ENCODE measurements around the gene ADI1. TPM values are rescaled to one million over a fixed set of nuclear protein-coding genes. Genes with fewer than 3 reads are reported as not detected.

ADI1 gene
- total and polyA plus RNA-seq, 2 of the 4 experiments (the other 2 are of a cell fraction), result 43.2 to 46.0 TPM

DNA sequence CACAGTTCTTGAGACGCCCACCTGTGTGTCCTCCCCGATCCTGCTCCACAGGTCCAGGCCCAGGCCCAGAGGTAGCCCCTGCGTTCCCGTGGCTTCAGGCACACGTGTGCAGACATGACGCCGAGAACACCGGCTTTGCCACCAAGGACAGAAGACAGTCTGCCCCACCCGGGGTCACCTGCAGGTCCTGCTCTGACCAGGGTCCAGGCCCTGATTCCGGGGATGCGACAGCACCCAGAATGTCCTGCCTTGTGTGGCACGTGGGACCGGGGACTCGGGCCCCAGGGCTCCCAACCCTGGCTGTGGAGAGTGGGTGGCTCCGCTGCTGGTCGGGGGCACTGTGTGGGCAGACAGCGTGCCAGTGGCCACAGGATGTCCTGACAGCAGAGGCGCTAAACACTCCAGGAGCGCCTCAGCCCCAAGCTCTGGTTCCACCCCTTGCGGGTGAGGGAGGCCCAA, 36.9 kb downstream of the ADI1 start:
- H2AK9ac ChIP-seq (replicated peaks; ENCODE audit: low read depth, low read length, poor library complexity), result no peak overlapping the region
- no peak overlapping the region for H3K14ac ChIP-seq (replicated peaks; ENCODE audit: low read depth, low read length)
- H3K4ac ChIP-seq (ENCODE audit: low read depth, low read length), result no peak overlapping the region
- WGBS, 2 experiments (ENCODE audit: extremely low coverage in 2 of 2, insufficient read length in 1 of 2), result 99% methylated on average over 12 of the region's 20 CpGs; no CpG with 5 or more reads in 1 of the 2 experiments
- H4K91ac ChIP-seq (ENCODE audit: insufficient read depth, low read depth, low read length), result no peak overlapping the region
- no TSS peak for BruUV-seq (replicated peaks)
- no peak for DNase-seq
- H3K23ac ChIP-seq (ENCODE audit: low read depth, low read length), result no peak overlapping the region
- no peak overlapping the region for H3K18ac ChIP-seq (ENCODE audit: low read depth, low read length)
- H3K36me3 ChIP-seq (ENCODE audit: control insufficient read depth, insufficient read depth, low read length), result peaks cover 32% of the 10 kb centered on the region
- no peak overlapping the region for H2BK15ac ChIP-seq (ENCODE audit: low read depth, low read length)
- ChIA-PET POLR2A (ENCODE audit: unreplicated experiment) (no interaction called here), CTCF (no interaction called here)
- H4K5ac ChIP-seq (ENCODE audit: low read depth, low read length), result no peak overlapping the region
- H2AFZ ChIP-seq (replicated peaks; ENCODE audit: low read length, poor library complexity), result no peak overlapping the region
- no peak overlapping the region for H3K27ac ChIP-seq (ENCODE audit: insufficient read depth, low read length)
- no peaks in the 10 kb centered on the region for H4K20me1 ChIP-seq (ENCODE audit: insufficient read depth, low read length)
- H2BK20ac ChIP-seq (ENCODE audit: low read depth, low read length), result no peak overlapping the region
- ATAC-seq (ENCODE audit: low read depth), result no peak
- H3K9ac ChIP-seq (ENCODE audit: low read depth, low read length), result no peak overlapping the region
- no peak overlapping the region for H2BK120ac ChIP-seq (ENCODE audit: low read depth, low read length)
- H3K4me3 ChIP-seq (ENCODE audit: insufficient read depth, low read depth, low read length), result no peak overlapping the region
- H4K8ac ChIP-seq (ENCODE audit: low read depth in 2 of 2, low read length in 2 of 2), result no peak overlapping the region
- dilution Hi-C loops (cut with HindIII; ENCODE audit: low sequenced_read_pairs, unreplicated experiment) (no loop called here), intact Hi-C loops (cut with micrococcal nuclease) (no loop called here), in situ Hi-C loops (cut with MboI; ENCODE audit: low sequenced_read_pairs) (no loop called here)
- no peaks in the 10 kb centered on the region for H3K9me1 ChIP-seq (ENCODE audit: insufficient read depth, low read length)
- no peak overlapping the region for H2AK5ac ChIP-seq (ENCODE audit: low read depth, low read length)
- no peaks in the 10 kb centered on the region for H3K9me3 ChIP-seq (ENCODE audit: control insufficient read depth, insufficient read depth, low read length)
- no peak overlapping the region for H3K56ac ChIP-seq (ENCODE audit: extremely low read depth, insufficient read depth, low read length)
- no peaks in the 10 kb centered on the region for H3K4me1 ChIP-seq (ENCODE audit: control insufficient read depth, insufficient read depth, low read length)
- H3K4me2 ChIP-seq (ENCODE audit: low read depth, low read length), result no peak overlapping the region
- H3K27me3 ChIP-seq (ENCODE audit: control insufficient read depth, insufficient read depth, low read length), result no peaks in the 10 kb centered on the region
- TF ChIP-seq FOS (IDR thresholded peaks at IDR 0.05; ENCODE audit: low read depth, low read length) (no peak), CEBPB (IDR thresholded peaks at IDR 0.05; ENCODE audit: low read depth, low read length) (no peak), POLR2A (IDR thresholded peaks at IDR 0.05; ENCODE audit: low read depth, low read length) (no peak), RAD21 (IDR thresholded peaks at IDR 0.05; ENCODE audit: low read length) (no peak), RCOR1 (IDR thresholded peaks at IDR 0.05; ENCODE audit: insufficient replicate concordance, low read length) (no peak), SMC3 (IDR thresholded peaks at IDR 0.05; ENCODE audit: low read depth, low read length) (no peak), NFE2L2 (IDR thresholded peaks at IDR 0.05; ENCODE audit: low read depth, low read length) (no peak), RFX5 (IDR thresholded peaks at IDR 0.05; ENCODE audit: low read depth, low read length) (no peak), BHLHE40 (IDR thresholded peaks at IDR 0.05; ENCODE audit: low read depth, low read length) (no peak), MAZ (IDR thresholded peaks at IDR 0.05; ENCODE audit: borderline replicate concordance, low read depth, low read length) (no peak), MAFK (IDR thresholded peaks at IDR 0.05; ENCODE audit: low read depth, low read length) (no peak), CHD1 (IDR thresholded peaks at IDR 0.05; ENCODE audit: low read depth, low read length) (no peak), MXI1 (IDR thresholded peaks at IDR 0.05; ENCODE audit: borderline replicate concordance, low read depth, low read length) (no peak)
- TF ChIP-seq, protein P1, sequence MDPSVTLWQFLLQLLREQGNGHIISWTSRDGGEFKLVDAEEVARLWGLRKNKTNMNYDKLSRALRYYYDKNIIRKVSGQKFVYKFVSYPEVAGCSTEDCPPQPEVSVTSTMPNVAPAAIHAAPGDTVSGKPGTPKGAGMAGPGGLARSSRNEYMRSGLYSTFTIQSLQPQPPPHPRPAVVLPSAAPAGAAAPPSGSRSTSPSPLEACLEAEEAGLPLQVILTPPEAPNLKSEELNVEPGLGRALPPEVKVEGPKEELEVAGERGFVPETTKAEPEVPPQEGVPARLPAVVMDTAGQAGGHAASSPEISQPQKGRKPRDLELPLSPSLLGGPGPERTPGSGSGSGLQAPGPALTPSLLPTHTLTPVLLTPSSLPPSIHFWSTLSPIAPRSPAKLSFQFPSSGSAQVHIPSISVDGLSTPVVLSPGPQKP (IDR thresholded peaks at IDR 0.05; ENCODE audit: borderline replicate concordance, low read depth, low read length), result no peak
- TF ChIP-seq, protein P2, sequence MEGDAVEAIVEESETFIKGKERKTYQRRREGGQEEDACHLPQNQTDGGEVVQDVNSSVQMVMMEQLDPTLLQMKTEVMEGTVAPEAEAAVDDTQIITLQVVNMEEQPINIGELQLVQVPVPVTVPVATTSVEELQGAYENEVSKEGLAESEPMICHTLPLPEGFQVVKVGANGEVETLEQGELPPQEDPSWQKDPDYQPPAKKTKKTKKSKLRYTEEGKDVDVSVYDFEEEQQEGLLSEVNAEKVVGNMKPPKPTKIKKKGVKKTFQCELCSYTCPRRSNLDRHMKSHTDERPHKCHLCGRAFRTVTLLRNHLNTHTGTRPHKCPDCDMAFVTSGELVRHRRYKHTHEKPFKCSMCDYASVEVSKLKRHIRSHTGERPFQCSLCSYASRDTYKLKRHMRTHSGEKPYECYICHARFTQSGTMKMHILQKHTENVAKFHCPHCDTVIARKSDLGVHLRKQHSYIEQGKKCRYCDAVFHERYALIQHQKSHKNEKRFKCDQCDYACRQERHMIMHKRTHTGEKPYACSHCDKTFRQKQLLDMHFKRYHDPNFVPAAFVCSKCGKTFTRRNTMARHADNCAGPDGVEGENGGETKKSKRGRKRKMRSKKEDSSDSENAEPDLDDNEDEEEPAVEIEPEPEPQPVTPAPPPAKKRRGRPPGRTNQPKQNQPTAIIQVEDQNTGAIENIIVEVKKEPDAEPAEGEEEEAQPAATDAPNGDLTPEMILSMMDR (conservative IDR thresholded peaks at IDR 0.05; ENCODE audit: low read depth, low read length), result no peak
- TF ChIP-seq, protein P3, sequence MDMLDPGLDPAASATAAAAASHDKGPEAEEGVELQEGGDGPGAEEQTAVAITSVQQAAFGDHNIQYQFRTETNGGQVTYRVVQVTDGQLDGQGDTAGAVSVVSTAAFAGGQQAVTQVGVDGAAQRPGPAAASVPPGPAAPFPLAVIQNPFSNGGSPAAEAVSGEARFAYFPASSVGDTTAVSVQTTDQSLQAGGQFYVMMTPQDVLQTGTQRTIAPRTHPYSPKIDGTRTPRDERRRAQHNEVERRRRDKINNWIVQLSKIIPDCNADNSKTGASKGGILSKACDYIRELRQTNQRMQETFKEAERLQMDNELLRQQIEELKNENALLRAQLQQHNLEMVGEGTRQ (IDR thresholded peaks at IDR 0.05; ENCODE audit: low read depth, low read length), result no peak
- H3K79me1 ChIP-seq (ENCODE audit: low read depth in 1 of 2, low read length in 2 of 2), result no peaks in the 10 kb centered on the region
- no peak overlapping the region for H2BK5ac ChIP-seq (ENCODE audit: low read depth, low read length, poor library complexity, severe bottlenecking)

All from IMR-90 (cell line).